ENCODE data around the gene ROS1.

The ROS1 gene

GRCh38 chr6:117380298-117380697 is 45.4 kb downstream of the ROS1 start:
- TF ChIP-seq SIN3A (IDR thresholded peaks at IDR 0.05; ENCODE audit: borderline replicate concordance, insufficient read depth, low read length) = no peak
- TF ChIP-seq FOXP2 (optimal IDR thresholded peaks at IDR 0.05; ENCODE audit: borderline replicate concordance, extremely low read depth, extremely low read length, insufficient read depth) = no peak
- TF ChIP-seq TAF1 (IDR thresholded peaks at IDR 0.05; ENCODE audit: borderline replicate concordance, insufficient read depth, low read length) = no peak
- no peak for TF ChIP-seq POLR2AphosphoS5 (IDR thresholded peaks at IDR 0.05; ENCODE audit: low read depth, low read length)
- TF ChIP-seq REST (IDR thresholded peaks at IDR 0.05; ENCODE audit: insufficient read depth in 1 of 2, low read depth in 2 of 2, low read length in 2 of 2) = no peak

- TF ChIP-seq FOXP2 (optimal IDR thresholded peaks at IDR 0.05; ENCODE audit: borderline replicate concordance, extremely low read depth, extremely low read length, insufficient read depth) (no peak), SIN3A (IDR thresholded peaks at IDR 0.05; ENCODE audit: borderline replicate concordance, insufficient read depth, low read length) (no peak), POLR2AphosphoS5 (IDR thresholded peaks at IDR 0.05; ENCODE audit: low read depth, low read length) (no peak), REST (IDR thresholded peaks at IDR 0.05; ENCODE audit: insufficient read depth in 1 of 2, low read depth in 2 of 2, low read length in 2 of 2) (no peak), TAF1 (IDR thresholded peaks at IDR 0.05; ENCODE audit: borderline replicate concordance, insufficient read depth, low read length) (no peak)
Observed at GRCh38 chr6:117375446-117375845, 50.3 kb downstream of the ROS1 start.

- TF ChIP-seq TAF1 (IDR thresholded peaks at IDR 0.05; ENCODE audit: borderline replicate concordance, insufficient read depth, low read length) = no peak
- TF ChIP-seq SIN3A (IDR thresholded peaks at IDR 0.05; ENCODE audit: borderline replicate concordance, insufficient read depth, low read length) = no peak
- TF ChIP-seq REST (IDR thresholded peaks at IDR 0.05; ENCODE audit: insufficient read depth in 1 of 2, low read depth in 2 of 2, low read length in 2 of 2) = no peak
- TF ChIP-seq POLR2AphosphoS5 (IDR thresholded peaks at IDR 0.05; ENCODE audit: low read depth, low read length) = no peak
- TF ChIP-seq FOXP2 (optimal IDR thresholded peaks at IDR 0.05; ENCODE audit: borderline replicate concordance, extremely low read depth, extremely low read length, insufficient read depth) = no peak
Observed at GRCh38 chr6:117373211-117373813, 52.4 kb downstream of the ROS1 start.

- TF ChIP-seq REST (IDR thresholded peaks at IDR 0.05; ENCODE audit: insufficient read depth in 1 of 2, low read depth in 2 of 2, low read length in 2 of 2) = no peak
- no peak for TF ChIP-seq SIN3A (IDR thresholded peaks at IDR 0.05; ENCODE audit: borderline replicate concordance, insufficient read depth, low read length)
- no peak for TF ChIP-seq FOXP2 (optimal IDR thresholded peaks at IDR 0.05; ENCODE audit: borderline replicate concordance, extremely low read depth, extremely low read length, insufficient read depth)
- TF ChIP-seq TAF1 (IDR thresholded peaks at IDR 0.05; ENCODE audit: borderline replicate concordance, insufficient read depth, low read length) = no peak
- TF ChIP-seq POLR2AphosphoS5 (IDR thresholded peaks at IDR 0.05; ENCODE audit: low read depth, low read length) = no peak
Observed at GRCh38 chr6:117371492-117371891, 54.2 kb downstream of the ROS1 start.

Measured in PFSK-1 (cell line).